ENCODE data around the gene GRAMD1C.

The GRAMD1C gene

DNA sequence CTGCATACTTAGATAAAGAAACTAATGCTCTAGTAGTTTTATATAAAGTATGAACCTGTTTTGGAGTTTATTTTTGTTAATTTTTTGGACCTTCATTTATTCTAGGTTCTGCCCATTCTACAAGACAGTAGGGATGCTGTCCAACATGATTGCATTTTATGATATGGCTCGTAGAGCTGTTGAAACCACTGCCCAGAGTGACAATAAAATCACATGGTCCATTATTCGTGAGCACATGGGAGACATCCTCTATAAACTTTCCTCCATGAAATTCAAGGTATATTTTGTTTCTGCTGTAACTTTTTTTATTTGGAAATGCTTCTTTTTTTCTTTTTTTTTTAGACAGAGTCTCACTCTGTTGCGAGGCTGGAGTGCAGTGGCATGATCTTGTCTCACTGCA, 33.3 kb upstream of the GRAMD1C start:
- DNase-seq (ENCODE audit: low read depth), result no peak
- H3K4me3 ChIP-seq (ENCODE audit: low read depth, low read length), result no peak overlapping the region
- TF ChIP-seq, protein P1, sequence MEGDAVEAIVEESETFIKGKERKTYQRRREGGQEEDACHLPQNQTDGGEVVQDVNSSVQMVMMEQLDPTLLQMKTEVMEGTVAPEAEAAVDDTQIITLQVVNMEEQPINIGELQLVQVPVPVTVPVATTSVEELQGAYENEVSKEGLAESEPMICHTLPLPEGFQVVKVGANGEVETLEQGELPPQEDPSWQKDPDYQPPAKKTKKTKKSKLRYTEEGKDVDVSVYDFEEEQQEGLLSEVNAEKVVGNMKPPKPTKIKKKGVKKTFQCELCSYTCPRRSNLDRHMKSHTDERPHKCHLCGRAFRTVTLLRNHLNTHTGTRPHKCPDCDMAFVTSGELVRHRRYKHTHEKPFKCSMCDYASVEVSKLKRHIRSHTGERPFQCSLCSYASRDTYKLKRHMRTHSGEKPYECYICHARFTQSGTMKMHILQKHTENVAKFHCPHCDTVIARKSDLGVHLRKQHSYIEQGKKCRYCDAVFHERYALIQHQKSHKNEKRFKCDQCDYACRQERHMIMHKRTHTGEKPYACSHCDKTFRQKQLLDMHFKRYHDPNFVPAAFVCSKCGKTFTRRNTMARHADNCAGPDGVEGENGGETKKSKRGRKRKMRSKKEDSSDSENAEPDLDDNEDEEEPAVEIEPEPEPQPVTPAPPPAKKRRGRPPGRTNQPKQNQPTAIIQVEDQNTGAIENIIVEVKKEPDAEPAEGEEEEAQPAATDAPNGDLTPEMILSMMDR (IDR thresholded peaks at IDR 0.05; ENCODE audit: control insufficient read depth, extremely low read depth, insufficient read depth), result no peak

GRCh38 chr3:113812854-113813253, 25.7 kb upstream of the GRAMD1C start:
- TF ChIP-seq, protein P1 (IDR thresholded peaks at IDR 0.05; ENCODE audit: control insufficient read depth, extremely low read depth, insufficient read depth), result no peak
- no peak overlapping the region for H3K4me3 ChIP-seq (ENCODE audit: low read depth, low read length)
- DNase-seq (ENCODE audit: low read depth), result no peak

DNA sequence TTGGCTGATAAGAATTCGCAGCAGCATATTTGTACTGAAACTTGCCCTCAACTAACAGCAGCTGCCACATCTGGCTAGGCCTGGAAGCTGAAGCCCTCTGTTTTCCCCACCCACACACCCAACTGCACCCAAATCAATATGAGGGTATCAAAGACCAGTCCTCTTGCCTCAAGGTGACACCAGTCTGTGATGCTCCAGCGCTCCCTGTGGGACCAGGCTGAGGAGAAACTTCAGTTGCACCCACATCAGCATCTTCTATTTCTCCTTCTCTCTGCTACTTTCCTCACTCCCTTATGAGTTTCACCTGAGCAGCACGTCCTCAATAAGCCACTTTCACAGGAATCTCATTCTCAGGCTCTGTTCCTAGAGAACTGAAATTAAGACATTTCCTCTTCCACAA, 18.7 kb upstream of the GRAMD1C start:
- TF ChIP-seq, protein P1 (IDR thresholded peaks at IDR 0.05; ENCODE audit: control insufficient read depth, extremely low read depth, insufficient read depth), result no peak
- H3K4me3 ChIP-seq (ENCODE audit: low read depth, low read length), result no peak overlapping the region
- no peak for DNase-seq (ENCODE audit: low read depth)

DNA sequence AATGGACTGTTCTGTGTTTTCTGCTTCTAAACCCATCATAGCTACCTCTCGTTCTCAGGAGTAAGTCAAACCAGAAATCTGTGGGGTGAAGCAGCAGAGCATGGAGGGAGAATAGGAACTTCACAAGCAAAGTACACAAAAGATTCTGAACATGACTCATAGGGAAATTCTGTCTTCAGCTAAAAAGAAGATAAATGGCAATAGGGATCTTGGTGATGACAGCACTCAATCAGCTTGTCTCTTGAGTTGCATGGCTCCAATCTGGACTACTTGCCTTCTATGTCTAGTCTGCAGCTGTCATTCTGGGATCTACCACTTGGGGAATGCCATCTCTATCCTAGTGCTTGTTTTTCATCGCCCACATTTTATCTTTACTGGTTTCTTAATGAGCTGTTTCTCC, 13.5 kb upstream of the GRAMD1C start:
- DNase-seq (ENCODE audit: low read depth), result no peak
- no peak overlapping the region for H3K4me3 ChIP-seq (ENCODE audit: low read depth, low read length)

GRCh38 chr3:113828600-113828999, 10.0 kb upstream of the GRAMD1C start:
- DNase-seq (ENCODE audit: low read depth), result no peak
- no peak overlapping the region for H3K4me3 ChIP-seq (ENCODE audit: low read depth, low read length)
- TF ChIP-seq, protein P1 (IDR thresholded peaks at IDR 0.05; ENCODE audit: control insufficient read depth, extremely low read depth, insufficient read depth), result no peak

More for the DNA sequence above, 13.5 kb upstream of the GRAMD1C start:
- TF ChIP-seq, protein P1 (IDR thresholded peaks at IDR 0.05; ENCODE audit: control insufficient read depth, extremely low read depth, insufficient read depth), result no peak

DNA sequence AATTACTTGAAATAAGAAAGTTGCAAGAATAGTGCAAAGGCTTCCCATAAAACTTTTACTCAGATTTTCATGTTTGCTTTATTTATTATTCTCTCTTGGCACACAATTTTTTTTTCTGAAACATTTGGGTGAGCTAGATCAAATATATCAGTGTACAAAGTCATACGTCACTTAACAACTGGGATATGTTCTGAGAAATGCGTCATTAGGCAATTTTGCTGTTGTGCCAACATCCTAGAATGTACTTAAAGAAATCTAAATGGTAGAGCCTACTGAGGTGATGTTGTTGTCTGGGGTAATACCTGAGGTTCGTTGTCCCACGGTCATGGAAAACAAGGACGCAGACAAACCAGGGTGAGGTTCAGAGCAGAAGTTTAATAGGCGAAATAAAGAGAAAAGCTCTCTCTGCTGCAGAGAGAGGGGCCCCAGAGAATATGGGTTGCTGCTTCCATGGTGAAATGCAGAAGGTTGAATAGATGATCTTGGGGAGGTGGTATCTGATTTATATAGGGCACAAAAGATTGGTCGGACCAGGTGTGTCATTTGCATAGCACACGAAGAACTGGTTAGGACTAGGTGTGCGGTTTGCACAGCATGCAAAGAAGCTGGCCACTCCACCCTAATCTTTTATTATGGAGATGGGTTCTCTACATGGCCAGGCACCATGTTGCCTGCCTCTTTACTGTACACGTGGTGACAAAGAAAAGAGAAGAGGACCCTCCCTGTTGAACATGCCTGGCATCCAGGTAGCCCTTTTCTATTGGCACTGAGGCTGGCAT, 8.8 kb upstream of the GRAMD1C start:
- TF ChIP-seq, protein P1 (IDR thresholded peaks at IDR 0.05; ENCODE audit: control insufficient read depth, extremely low read depth, insufficient read depth), result no peak
- no peak for DNase-seq (ENCODE audit: low read depth)
- H3K4me3 ChIP-seq (ENCODE audit: low read depth, low read length), result no peak overlapping the region

DNA sequence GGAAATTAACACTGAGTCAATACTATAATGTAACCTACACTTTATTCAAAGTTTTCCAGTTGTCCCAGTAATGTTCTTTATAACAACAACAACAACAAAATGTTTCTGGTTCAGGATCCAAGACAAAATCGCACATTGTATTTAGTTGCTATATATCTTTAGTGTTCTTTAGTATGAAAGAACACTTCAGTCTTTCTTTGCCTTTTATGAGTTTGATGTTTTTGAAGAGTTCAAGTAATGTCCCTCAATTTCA, 7.6 kb upstream of the GRAMD1C start:
- H3K4me3 ChIP-seq (ENCODE audit: low read depth, low read length), result no peak overlapping the region
- DNase-seq (ENCODE audit: low read depth), result no peak
- TF ChIP-seq, protein P1 (IDR thresholded peaks at IDR 0.05; ENCODE audit: control insufficient read depth, extremely low read depth, insufficient read depth), result no peak

Measured in LNCaP clone FGC (cell line).